Breast epithelium (tissue), 4 donors: Measurements from ENCODE around the gene RBM3. TPM values are rescaled to one million over a fixed set of nuclear protein-coding genes. Genes with fewer than 3 reads are reported as not detected.
A peak's percentile ranks its signal among the peaks of the same experiment; 100 is the strongest.

Source experiments
- DNase-seq, 2 donors: peaks; one replicate each; pipeline ENCODE4 v3.0.0-alpha.2; 2019; ENCODE audit warnings: low spot score in 2 of 2
- H3K27ac ChIP-seq, 2 donors: fragments of 200-600 bp; sonication (generic) in 1 of 2; one replicate each; pipeline ENCODE4 v1.5.1; 2016 to 2019; ENCODE audit warnings: mild to moderate bottlenecking in 1 of 2
- H3K27me3 ChIP-seq, 2 donors: fragments of 200-600 bp; sonication (generic) in 1 of 2; one replicate each; pipeline versions ENCODE4 v1.5.1 to v1.6.0; 2017 to 2019; ENCODE audit warnings: control low read depth in 1 of 2, mild to moderate bottlenecking in 1 of 2
- H3K36me3 ChIP-seq: fragments of 200-600 bp; one replicate; pipeline ENCODE4 v1.5.1; 2019
- H3K4me1 ChIP-seq, 2 donors: fragments of 200-600 bp; sonication (generic); one replicate each; pipeline ENCODE4 v1.5.1; 2016 to 2019; ENCODE audit warnings: control low read depth in 1 of 2
- H3K4me3 ChIP-seq, 3 donors: fragments of 200-600 bp; sonication (generic); 1 replicate in 2 of 3; 2 replicates in 1 of 3; pipeline ENCODE4 v1.5.1; 2016 to 2019; ENCODE audit warnings: mild to moderate bottlenecking in 3 of 3, moderate library complexity in 2 of 3
- H3K9me3 ChIP-seq, 2 donors: fragments of 200-600 bp; sonication (generic) in 1 of 2; one replicate each; pipeline ENCODE4 v1.5.1; 2016 to 2019; ENCODE audit warnings: control low read depth in 1 of 2
- POLR2A ChIP-seq: fragments of 450-650 bp; IDR thresholded peaks from one replicate; pipeline ENCODE4 v1.6.1; 2016; ENCODE audit warnings: antibody characterized with exemption, mild to moderate bottlenecking, moderate library complexity
- POLR2AphosphoS5 ChIP-seq, 3 donors: sonication (generic); formaldehyde crosslinking; IDR thresholded peaks; one replicate each; pipeline ENCODE4 v1.6.1; 2017; ENCODE audit warnings: antibody characterized with exemption in 3 of 3
- intact Hi-C: fragments of 100-400 bp; cut with DNase I; formaldehyde crosslinking; loops from one replicate; pipeline ENCODE4 v1.15.1; 2023; ENCODE audit warnings: low total_unique reads
- total RNA-seq, 3 donors: library from RNA; depleted of rRNA; stranded (reverse); fragments of >200 nt; gene quantifications; one replicate each; pipeline ENCODE4 v1.1.0, GENCODE V29; 2016
- TF ChIP-seq, protein P1 (sequence below), 3 donors: fragments of 450-650 bp; IDR thresholded peaks; one replicate each; pipeline ENCODE4 v1.5.1; 2016 to 2017; ENCODE audit warnings: antibody characterized with exemption in 3 of 3, mild to moderate bottlenecking in 3 of 3, moderate library complexity in 3 of 3

Gene RBM3
- total RNA-seq, 3 donors from 2014 or later: 152 to 328 (median 213) TPM

DNA sequence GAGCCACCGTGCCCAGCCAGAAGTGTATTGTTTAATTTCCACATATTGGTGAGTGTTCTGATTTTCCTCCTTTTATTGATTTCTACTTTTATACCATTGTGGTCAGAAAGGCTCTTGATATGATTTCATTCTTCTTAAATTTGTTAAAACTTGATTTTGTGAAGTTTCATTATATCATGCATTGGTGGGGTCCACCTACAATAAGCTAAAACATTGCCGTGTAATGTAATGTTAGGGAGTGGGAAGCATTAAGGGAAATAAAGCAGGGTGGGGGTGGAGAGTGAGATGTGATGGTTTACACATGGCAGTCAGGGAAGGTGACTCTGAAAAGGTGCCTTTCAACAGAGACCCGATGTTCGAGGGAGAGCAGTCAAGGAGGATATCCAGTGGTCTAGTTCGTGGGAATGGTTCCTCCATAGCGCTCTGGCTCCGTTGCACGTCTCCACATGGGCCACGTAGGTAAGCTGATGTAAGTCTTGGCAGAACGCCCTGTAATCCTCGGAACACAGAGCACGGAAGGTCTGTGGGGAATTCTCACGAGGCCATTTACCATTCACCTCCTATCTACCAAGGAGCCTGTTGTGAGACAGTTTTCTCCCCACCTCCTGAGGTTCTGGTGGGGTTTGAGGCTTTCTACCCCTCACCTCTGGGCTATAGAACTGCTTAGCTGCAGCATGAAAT, 15.3 kb downstream of the RBM3 start:
- H3K36me3 ChIP-seq: no peaks in the 10 kb centered on the region
- peaks cover 0 to 3% of the 10 kb centered on the region in 2 donors for H3K27me3 ChIP-seq
- DNase-seq: peak; percentile 26 to 52
- H3K27ac ChIP-seq: peak overlapping the region; percentile 75 to 80
- TF ChIP-seq, protein P1, sequence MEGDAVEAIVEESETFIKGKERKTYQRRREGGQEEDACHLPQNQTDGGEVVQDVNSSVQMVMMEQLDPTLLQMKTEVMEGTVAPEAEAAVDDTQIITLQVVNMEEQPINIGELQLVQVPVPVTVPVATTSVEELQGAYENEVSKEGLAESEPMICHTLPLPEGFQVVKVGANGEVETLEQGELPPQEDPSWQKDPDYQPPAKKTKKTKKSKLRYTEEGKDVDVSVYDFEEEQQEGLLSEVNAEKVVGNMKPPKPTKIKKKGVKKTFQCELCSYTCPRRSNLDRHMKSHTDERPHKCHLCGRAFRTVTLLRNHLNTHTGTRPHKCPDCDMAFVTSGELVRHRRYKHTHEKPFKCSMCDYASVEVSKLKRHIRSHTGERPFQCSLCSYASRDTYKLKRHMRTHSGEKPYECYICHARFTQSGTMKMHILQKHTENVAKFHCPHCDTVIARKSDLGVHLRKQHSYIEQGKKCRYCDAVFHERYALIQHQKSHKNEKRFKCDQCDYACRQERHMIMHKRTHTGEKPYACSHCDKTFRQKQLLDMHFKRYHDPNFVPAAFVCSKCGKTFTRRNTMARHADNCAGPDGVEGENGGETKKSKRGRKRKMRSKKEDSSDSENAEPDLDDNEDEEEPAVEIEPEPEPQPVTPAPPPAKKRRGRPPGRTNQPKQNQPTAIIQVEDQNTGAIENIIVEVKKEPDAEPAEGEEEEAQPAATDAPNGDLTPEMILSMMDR (IDR thresholded peaks at IDR 0.05): no peak
- no peak for TF ChIP-seq POLR2A
- no peak for TF ChIP-seq POLR2AphosphoS5 (IDR thresholded peaks at IDR 0.05)
- intact Hi-C loops: no loop called here
- H3K4me3 ChIP-seq: no peak overlapping the region
- H3K4me1 ChIP-seq: no peaks in the 10 kb centered on the region
- no peaks in the 10 kb centered on the region for H3K9me3 ChIP-seq

DNA sequence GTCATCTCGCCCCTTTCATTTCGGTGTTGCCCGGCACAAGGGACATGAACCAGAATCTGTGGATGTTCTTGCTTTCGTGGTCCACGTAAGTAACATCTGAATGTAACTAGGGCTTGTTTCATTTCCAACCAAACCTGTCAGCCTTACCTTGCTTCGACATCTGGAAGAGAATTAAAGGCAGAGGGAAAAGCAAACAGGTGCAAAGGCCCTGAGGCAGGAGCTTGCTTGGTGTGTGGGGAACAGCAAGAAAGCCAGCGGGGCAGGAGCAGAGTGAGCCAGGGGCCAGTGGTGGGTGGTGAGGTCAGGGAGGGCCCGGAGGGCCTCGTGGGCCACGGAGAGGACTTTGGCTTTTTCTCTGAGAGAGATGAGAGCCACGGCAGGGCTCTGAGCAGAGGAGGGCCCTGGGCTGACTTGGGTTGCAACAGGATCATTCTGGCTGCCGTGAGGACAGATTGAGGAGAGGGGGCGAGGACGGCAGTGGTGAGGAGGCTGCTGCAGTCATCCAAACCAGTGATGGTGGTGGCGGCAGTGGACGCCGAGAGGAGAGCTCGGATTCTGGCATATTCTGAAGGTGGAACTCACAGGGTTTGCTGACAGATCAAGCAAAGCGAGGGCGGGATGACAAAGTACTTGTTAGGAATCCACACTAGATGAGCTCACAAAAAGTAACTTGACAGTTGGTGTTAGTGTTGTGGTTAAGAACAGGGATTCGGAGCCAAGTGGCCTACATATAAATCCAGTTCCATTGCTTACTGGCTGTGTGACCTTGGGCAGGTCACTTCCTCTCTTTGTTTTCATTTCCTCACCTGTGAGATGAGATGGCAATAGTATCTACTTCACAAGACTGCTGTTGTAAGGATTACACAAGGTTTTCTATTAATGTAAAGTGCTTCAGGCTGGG, 16.2 kb downstream of the RBM3 start:
- Histone ChIP-seq H3K9me3 (no peaks in the 10 kb centered on the region), H3K4me3 (peak overlapping the region in 1 of 3 donors; percentile 28), H3K27me3 (peaks cover 0 to 3% of the 10 kb centered on the region in 2 donors), H3K36me3 (no peaks in the 10 kb centered on the region), H3K27ac (peak overlapping the region; percentile 75 to 80), H3K4me1 (no peaks in the 10 kb centered on the region)
- intact Hi-C loops: no loop called here
- DNase-seq: no peak
- TF ChIP-seq, protein P1 (IDR thresholded peaks at IDR 0.05): no peak
- no peak for TF ChIP-seq POLR2AphosphoS5 (IDR thresholded peaks at IDR 0.05)

DNA sequence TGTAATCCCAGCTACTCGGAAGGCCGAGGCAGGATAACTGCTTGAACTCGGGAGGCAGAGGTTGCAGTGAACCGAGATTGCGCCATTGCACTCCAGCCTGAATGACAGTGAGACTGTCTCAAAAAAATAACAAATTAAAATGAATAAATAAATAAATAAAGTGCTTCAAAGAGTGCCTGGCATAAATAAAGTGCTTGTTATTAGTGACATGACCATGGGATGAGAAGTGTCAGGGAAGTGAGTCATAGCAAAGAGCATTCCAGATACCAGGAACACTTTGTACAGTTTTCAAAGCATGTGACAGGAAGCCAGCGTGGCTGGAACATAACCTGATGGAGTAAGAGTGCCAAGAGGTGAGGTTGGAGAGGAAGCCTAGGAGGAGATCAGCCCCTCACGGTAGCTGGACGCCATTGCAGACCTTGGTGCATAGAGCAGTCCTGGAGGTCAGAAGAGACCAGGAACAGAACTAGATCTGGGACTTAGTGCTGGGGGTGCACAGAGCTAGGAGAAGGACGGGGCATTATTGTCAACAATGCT, 17.0 kb downstream of the RBM3 start:
- Histone ChIP-seq H3K36me3 (no peaks in the 10 kb centered on the region), H3K27ac (peak overlapping the region; percentile 75 to 80), H3K9me3 (no peaks in the 10 kb centered on the region), H3K27me3 (peaks cover 0 to 3% of the 10 kb centered on the region in 2 donors), H3K4me3 (no peak overlapping the region), H3K4me1 (no peaks in the 10 kb centered on the region)
- TF ChIP-seq, protein P1 (IDR thresholded peaks at IDR 0.05): peak in 2 of 3 donors; percentile 8 to 22
- TF ChIP-seq POLR2AphosphoS5 (IDR thresholded peaks at IDR 0.05) (peak; percentile 52 to 79 (median 59)), POLR2A (no peak)
- DNase-seq: peak; percentile 53 to 61
- intact Hi-C loops: no loop called here

DNA sequence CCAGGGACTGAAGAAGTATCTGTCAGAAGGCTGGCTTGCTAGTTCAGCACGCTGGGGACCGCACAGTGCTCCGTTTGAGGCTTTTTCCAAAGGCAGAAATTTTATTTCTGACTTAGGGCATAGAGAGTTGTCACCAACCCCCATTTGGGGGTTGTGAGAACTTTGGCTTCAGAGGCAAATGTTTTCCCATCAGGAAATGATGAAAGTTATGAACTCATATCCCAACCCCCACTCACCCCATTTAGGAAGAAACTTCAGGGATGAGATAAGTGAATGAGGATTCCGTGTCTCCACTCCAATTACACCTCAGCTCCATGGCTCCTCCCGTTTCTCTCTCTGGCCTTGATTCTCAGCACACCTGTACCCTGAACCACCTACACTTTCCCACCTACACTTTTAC, 18.7 kb downstream of the RBM3 start:
- intact Hi-C loops: no loop called here
- no peaks in the 10 kb centered on the region for H3K36me3 ChIP-seq
- peaks cover 0 to 3% of the 10 kb centered on the region in 2 donors for H3K27me3 ChIP-seq
- no peak overlapping the region for H3K4me3 ChIP-seq
- H3K9me3 ChIP-seq: no peaks in the 10 kb centered on the region
- DNase-seq: no peak
- H3K27ac ChIP-seq: no peak overlapping the region
- TF ChIP-seq, protein P1 (IDR thresholded peaks at IDR 0.05): no peak
- TF ChIP-seq POLR2AphosphoS5 (IDR thresholded peaks at IDR 0.05): no peak
- TF ChIP-seq POLR2A: no peak
- no peaks in the 10 kb centered on the region for H3K4me1 ChIP-seq
